Osteoblast (primary cell): ENCODE data around the gene NLRP12. TPM values are rescaled to one million over a fixed set of nuclear protein-coding genes. Genes with fewer than 3 reads are reported as not detected.

Source experiments
- small RNA-seq: library from RNA; depleted of rRNA; stranded (forward); fragments of <200 nt; gene quantifications from one replicate; pipeline ENCODE3, GENCODE V24; 2012
- total RNA-seq: library from RNA; depleted of rRNA; stranded (reverse); fragments of >200 nt; gene quantifications from 2 replicates; pipeline ENCODE4 v1.2.3, GENCODE V29; 2012

Gene NLRP12
- total RNA-seq, 1 donor = not detected

Small RNAs within 50 kb of the gene (small RNA-seq; reads per million reads assigned to genes)
- gene AC008753.1 (not detected), gene MIR1283-2 (not detected), gene MIR371A (not detected), gene MIR372 (not detected), gene MIR373 (not detected), gene MIR516A1 (not detected), gene MIR516A2 (not detected), gene MIR519A1 (not detected), gene MIR521-1 (not detected), gene MIR527 (not detected), gene RNU6-1041P (not detected), gene RNU6-165P (not detected), gene RNU6-751P (not detected), gene RNU6-982P (not detected)

Other genes starting within 250 kb of the NLRP12 start
- gene DPRX, start 192.3 kb downstream of the NLRP12 start, total RNA-seq = not detected in 2 replicates
- gene MYADM, start 43.6 kb upstream of the NLRP12 start, total RNA-seq = 16.2 and 17.4 TPM in 2 replicates
- under 0.01 TPM in 1 of 2 replicates, not detected in the other for gene PRKCG, start 57.9 kb upstream of the NLRP12 start, total RNA-seq
- gene CACNG7, start 85.0 kb upstream of the NLRP12 start, total RNA-seq = not detected in 2 replicates
- not detected in 2 replicates for gene CACNG8, start 138.6 kb upstream of the NLRP12 start, total RNA-seq
- 0.36 TPM in 1 of 2 replicates, not detected in the other for gene CACNG6, start 167.3 kb upstream of the NLRP12 start, total RNA-seq
- gene VSTM1, start 239.6 kb upstream of the NLRP12 start, total RNA-seq = not detected in 2 replicates